Measurements from ENCODE around the gene CCPG1. TPM values are rescaled to one million over a fixed set of nuclear protein-coding genes. Genes with fewer than 3 reads are reported as not detected.

Gene CCPG1
- total RNA-seq, 1 experiment from 2014 or later, result 17.1 TPM

- TF ChIP-seq E2F5 (CRISPR knock-in tag; IDR thresholded peaks at IDR 0.05) (no peak), FOXK1 (CRISPR knock-in tag; IDR thresholded peaks at IDR 0.05) (no peak), ERG (CRISPR knock-in tag; IDR thresholded peaks at IDR 0.05) (no peak), SMAD3 (CRISPR knock-in tag; IDR thresholded peaks at IDR 0.05; ENCODE audit: borderline replicate concordance) (no peak), KAT7 (CRISPR knock-in tag; IDR thresholded peaks at IDR 0.05; ENCODE audit: borderline replicate concordance) (no peak), HMGA2 (CRISPR knock-in tag; IDR thresholded peaks at IDR 0.05) (no peak), EMX1 (CRISPR knock-in tag; IDR thresholded peaks at IDR 0.05) (no peak), GABPB1 (CRISPR knock-in tag; IDR thresholded peaks at IDR 0.05) (no peak), ZNF512 (CRISPR knock-in tag; IDR thresholded peaks at IDR 0.05; ENCODE audit: borderline replicate concordance) (no peak)
These were observed 13.5 kb downstream of the CCPG1 start (continued) for GRCh38 chr15:55394694-55395093.

GRCh38 chr15:55389264-55389607 lies 18.9 kb downstream of the CCPG1 start:
- no peak overlapping the region for H3K27ac Mint-ChIP-seq

More at GRCh38 chr15:55389264-55389607, 18.9 kb downstream of the CCPG1 start:
- no peak for TF ChIP-seq ZNF532 (CRISPR knock-in tag; IDR thresholded peaks at IDR 0.05; ENCODE audit: borderline replicate concordance)
- no peak for TF ChIP-seq NR3C1 (CRISPR knock-in tag; conservative IDR thresholded peaks at IDR 0.05; ENCODE audit: low read depth)
- no peak for TF ChIP-seq ZBTB43 (CRISPR knock-in tag; IDR thresholded peaks at IDR 0.05)
- Mint-ChIP-seq H3K27me3 (ENCODE audit: low read depth) (no peaks in the 10 kb centered on the region), H3K9me3 (0 out of 2 replicates have a peak, but pooled peaks cover 3% of the 10 kb centered on the region), H3K4me1 (no peaks in the 10 kb centered on the region), H3K36me3 (peaks cover 3% of the 10 kb centered on the region; the same call in 1 of the 2 replicates), H3K4me3 (no peak overlapping the region)
- ChIA-PET CTCF (no interaction called here), POLR2A (no interaction called here)
- no peak for DNase-seq (ENCODE audit: low spot score)
- no peak for ATAC-seq
